HT1080 (cell line): Measurements from ENCODE around the gene IGSF9B. TPM values are rescaled to one million over a fixed set of nuclear protein-coding genes. Genes with fewer than 3 reads are reported as not detected.

Source experiments
- DNase-seq: peaks from one replicate; pipeline ENCODE4 v3.0.0-alpha.2; 2015; ENCODE audit warnings: low read depth
- total RNA-seq: library from RNA; depleted of rRNA; stranded (reverse); fragments of >200 nt; shearing (Covaris generic); gene quantifications from 2 replicates; pipeline ENCODE4 v1.2.3, GENCODE V29; 2014

Gene IGSF9B
- total RNA-seq, 1 experiment from 2014 or later, result 0.64 TPM

DNA sequence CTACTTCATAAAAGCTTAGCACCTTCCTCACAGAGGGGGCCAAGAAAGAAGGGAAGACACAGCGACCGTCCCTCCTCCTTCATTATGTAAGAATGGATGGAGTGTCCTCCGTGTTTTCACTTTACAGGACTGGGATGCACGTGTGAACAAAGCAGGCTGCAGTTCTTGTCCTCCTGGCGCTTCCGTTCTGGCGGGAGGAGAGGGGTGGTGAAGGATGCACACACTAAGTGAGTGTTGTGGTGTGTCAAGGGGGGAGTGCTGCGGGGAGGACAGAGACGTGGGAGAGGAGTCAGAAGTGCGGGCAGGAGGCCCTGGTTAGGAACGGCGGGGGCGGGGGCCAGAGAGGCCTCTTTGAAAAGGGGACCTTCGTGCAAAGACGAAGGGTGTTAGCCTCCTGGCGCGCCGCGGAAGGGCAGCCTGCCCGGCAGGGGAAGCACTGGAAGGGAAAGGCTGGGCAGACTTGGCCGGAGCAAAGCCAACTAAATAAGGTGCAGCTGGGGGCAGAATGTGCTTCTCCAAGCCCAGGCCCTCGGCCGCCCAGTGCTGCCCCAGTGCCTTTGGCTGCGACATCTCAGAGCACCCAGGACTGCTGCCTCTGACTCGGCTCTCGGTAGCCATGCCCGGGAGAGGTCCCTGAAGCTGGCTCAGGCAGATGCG is 27.0 kb upstream of the IGSF9B start:
- DNase-seq, result no peak

DNA sequence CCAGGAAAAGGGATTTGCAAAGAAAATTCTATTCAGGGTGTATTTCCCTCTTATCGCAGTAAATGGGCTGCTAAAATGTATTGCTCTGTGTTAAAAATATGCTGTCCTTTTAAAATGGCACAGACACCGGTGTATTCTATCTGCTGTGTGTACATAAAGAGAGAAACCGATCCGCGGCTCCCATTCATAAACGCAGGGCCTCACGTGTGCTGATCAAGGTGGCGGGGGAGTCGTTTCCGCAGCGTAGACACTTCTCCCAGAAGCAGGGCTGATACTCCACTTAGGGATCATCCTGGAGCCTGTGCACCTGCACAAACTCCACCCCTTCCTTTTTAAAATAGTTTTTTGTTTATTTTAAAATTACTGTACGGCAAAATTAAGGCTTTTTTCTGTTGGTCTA is 26.1 kb upstream of the IGSF9B start:
- DNase-seq, result no peak

DNA sequence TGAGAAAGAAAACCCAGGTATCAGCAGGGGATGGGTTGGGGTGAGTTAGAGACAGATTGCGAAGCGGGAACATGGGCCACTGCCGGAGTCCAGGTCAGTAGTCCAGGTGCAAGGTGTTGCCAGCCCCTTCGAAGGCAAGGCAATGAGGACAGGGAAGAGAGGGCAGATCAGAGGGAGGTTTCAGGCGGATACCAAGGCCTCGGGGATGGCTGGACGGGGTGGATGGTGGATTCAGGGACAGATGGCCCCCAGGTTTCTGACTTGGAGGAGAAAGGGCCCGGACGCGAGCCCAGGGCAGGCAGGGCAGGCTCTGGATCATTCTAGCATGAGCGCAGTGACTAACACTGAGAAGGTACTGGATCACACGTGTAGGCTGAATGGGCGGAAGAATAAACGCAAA is 25.4 kb upstream of the IGSF9B start:
- no peak for DNase-seq

DNA sequence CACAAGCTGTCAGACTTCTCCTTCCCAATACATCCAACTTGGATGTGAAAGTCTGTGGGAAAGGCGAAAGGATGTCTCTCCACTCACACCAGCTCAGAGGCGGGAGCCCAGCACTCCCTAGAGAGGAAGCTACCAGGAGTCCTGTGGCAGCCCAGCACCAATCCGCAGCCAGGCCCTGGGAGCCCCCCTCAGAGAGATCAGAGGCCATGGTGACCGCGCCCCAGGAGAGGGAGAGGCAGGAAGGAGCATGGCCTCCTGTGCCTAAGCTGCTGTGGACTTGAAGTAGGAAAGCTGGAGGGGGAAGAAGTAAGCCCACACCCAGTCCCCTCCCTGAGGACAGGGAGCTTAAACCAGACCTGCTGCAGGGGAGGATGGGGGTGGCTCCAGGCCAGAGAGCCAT is 24.4 kb upstream of the IGSF9B start:
- no peak for DNase-seq

DNA sequence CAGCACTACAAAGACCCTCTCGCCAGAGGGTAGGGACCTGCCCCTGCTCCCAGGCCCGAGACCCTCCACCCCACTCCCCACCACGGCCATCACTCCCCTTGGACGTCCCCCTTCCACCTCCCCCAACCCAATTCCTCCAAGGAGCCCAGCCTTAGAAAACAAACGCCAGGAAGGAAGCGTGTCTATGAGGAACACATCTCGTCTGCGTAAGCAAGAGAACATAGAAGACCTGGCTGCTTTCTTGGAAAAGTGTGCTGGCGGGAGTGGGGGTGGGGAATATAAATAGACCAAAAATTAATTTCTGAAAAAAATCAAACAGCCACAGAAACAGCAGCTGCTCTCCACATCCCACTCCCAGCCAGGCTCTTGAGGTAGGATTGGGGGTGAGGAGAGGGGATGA is 23.9 kb upstream of the IGSF9B start:
- DNase-seq, result no peak

DNA sequence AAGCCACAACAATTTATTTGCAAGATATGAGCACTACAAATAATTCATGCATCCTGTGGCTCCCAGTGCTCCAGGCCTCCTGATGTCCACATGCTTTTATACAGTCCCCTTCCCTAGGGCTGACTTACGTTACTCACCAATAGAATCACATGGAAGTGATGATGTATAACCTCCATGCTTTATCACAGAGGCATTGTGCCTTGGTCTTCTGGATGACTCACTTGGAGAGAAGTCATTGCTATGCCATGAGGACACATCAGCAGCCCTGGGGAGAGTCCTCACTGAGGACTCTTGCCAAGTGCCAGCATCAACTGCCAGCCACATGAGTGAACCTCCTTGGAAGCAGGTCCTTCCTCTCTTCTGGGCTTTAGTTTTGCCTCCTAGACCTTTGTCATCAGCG is 22.0 kb upstream of the IGSF9B start:
- DNase-seq, result peak; percentile 66

DNA sequence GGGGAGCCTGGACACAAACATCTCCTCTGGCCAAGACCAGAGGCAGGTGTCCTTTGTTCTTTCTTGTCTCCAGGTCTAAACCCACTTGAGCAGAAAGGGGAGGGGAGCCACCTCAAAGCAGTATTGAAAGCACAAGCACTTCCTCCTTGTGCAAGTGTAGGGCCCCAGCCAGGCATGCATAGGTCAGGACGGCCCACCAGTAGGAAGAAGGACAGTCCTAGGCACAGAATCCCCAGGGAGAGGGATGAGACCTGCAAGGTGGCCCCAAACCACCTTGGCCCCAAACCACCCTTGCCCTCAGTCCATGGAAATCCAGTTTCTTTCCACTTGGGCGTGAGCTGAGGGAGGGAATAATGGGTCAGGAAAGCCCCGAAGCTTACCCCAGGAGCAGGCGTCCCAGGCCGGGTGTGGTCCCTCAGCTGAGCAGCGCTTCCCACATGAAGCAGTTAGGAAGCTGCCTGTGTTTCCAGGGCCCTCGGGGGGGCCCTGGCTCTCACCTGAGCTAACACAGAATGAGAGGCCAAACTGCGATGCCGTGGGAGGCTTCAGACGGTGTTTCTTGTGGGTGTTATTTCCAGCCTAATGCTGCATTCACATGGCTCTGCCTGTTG is 20.4 kb upstream of the IGSF9B start:
- DNase-seq, result no peak

DNA sequence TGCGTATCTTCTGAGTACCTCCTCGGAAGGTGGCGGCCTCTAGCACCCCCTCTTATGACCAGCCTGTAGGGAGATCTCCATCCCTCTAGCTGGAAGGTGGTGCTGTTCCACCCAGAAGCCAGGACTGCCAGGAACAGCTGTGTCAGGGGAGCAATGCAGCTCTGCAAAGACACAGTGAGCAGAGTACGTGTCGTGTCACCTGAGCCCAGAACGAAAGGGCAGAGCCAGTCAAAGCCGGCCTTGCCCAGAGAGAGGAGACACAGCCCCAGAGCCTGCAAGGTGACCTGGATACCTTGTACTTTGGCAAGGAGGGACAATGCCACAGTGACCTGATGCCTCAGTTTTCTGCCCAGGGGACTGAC is 18.7 kb upstream of the IGSF9B start:
- DNase-seq, result no peak

DNA sequence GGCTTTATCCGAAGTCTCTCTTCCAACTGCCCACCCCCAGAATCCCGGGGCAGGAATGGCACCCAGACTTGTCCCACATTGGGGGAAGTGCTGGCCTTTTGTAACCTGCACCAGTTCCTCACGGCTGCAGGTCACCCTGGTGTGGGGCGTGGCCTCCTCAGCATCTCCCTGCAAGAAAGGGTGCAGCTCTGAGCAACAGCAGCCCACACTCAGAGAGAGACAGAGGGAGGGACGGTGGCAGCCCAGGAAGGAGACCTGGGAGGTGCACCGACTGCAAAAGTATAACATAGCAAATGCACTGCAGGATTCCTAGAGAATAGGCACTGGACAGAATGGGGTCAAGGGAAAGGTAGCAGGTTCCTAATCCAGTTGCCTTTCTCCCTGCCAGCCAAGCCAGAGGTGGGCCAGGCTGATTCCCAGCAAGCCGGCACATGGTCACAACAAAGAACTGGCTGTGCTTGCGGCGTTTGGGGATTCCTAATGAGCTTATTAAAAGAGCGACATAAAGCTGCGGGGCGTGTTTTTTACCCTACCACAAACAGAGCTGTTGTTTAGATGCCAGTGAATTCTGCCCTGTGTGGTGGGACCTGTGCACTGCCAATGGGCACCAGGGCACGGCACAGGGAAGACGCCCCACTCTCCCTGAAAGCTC is 18.2 kb upstream of the IGSF9B start:
- DNase-seq, result no peak

DNA sequence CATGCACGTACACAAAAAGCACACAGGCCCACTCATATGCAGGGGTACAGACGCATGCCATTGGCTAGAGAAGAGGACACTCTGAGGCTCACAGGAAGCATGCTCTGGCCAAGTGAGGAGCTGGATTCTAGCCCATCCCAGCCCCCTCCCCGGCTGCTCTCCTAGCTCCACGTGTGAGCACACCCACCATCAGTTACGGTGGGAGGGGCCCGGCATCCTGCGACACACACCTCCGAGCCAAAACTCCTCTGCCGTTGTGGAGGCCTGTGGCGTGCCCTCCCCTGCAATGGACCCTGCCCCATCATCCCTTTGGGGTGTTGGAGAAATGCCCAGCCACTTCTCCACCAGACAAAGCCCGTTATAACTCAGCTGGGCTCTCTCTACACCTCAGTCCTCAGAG is 15.1 kb upstream of the IGSF9B start:
- DNase-seq, result no peak

DNA sequence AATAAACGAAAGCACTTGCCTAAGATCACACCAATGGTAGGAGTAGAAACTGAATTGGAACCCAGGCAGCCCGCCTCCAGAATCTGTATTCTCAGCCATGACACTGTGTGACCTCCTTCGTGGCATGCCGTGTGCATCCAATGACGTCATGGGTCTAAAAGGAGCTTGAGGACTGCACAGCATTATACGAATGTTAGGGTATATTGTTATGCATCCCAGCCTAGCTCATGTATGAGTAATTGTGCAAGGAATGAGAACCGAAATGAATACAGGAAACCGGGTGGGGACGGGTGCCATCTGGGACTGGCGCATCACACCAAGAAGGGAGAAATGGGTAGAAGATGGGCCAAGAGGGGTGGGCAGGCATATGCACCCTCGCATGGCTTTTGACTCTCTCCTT is 12.3 kb upstream of the IGSF9B start:
- peak; percentile 17 for DNase-seq

DNA sequence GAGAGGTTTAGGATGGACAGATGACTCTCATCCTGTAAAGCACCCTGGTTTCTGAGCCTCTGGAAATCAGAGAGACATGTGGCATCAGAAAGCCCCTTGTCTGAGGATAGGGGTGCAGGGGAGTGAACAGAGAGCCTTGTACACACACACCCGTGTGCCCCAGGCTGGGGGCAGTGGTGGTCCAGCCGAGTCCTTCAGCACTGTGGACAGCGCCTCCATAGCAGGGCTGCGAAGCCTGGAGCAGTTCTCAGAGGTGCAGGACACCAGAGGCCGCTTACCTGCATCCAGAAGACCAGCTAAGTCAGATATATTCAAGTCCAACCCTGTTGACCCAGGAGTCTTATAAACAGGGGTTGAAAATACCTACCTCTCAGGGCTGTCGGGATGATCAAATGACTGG is 11.5 kb upstream of the IGSF9B start:
- DNase-seq, result no peak

DNA sequence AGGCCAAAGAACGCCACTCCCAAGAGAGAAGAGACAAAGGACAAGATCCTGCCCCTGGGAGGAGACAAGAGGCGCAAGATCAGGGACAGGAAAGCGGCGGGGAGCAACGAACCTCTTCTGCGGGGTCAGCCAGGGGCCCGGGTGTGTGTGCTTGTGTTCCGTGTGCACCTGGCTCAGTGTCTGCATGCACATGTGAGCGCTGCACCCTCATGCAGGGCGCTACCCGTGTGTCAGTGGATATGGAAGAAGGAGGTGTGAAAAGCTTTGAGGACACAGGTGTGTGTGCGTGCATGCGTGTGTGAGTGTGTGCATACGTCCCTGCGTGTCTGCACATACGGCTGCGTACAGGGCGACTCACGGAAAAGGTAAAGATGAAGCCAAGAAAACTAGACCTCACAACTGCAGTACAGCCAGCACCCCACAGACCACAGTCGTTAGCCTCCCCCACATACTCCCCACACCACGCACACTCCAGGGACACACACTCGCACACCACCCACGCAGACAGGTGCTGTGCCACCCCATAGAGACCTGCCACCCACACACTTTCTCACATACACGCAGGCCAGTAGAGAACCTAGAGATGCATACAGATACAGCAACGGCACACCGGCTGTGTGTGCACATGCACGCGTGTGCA is 11.0 kb upstream of the IGSF9B start:
- DNase-seq, result no peak

DNA sequence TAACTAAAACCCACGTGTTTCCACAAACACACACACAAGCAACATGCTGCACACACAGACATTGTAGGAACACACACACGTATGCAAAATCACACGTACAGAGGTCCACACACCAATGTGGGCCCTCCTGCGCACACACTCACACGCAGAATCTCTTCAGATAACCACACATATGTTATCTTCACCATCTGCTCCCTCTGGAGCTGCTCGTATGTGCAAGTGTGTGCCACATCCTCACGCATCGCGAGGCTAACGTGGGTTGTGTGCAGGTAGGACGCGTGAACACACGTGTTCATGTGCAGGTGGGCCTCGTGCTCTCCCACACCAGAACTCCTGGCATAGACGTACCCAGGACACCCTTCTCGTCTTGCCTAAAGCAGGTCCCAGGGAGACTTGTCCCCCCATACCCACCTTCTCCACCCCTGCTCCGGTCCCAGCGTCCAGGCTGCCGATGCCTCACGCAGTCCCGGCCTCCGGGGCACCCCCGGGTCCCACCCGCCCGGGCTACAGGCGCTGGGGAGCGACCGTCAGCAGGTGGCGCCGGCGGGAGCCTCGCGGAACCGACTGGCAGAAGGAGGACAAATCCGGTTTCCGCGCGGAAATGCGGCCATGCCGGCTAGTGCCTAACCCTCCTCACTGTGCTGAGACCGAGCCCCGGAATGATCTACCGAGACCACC is 10.3 kb upstream of the IGSF9B start:
- no peak for DNase-seq

DNA sequence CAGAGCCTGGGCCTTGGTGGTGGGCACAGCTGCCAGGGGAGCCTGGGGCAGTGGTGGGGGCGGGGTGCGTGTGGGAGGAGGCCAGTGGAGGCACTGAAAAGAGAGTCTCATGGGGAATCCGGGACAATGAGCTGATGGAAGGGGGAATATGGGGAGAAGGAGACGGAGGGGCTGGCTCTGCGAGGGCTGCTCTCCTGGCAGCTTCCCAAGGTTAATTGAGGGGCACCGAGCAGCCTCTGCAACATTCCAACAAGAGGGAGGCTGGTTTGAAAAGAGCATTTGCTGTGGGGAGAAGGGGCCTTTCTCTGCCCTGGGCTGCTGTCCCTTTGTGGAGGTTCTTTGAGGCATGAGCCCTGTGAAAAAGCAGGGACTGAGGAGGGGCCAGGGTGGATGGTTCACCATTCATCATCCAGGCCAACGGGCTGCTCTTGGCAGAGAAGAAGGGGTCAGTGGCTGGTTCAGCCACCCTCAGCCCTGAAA is 9.4 kb upstream of the IGSF9B start:
- no peak for DNase-seq

DNA sequence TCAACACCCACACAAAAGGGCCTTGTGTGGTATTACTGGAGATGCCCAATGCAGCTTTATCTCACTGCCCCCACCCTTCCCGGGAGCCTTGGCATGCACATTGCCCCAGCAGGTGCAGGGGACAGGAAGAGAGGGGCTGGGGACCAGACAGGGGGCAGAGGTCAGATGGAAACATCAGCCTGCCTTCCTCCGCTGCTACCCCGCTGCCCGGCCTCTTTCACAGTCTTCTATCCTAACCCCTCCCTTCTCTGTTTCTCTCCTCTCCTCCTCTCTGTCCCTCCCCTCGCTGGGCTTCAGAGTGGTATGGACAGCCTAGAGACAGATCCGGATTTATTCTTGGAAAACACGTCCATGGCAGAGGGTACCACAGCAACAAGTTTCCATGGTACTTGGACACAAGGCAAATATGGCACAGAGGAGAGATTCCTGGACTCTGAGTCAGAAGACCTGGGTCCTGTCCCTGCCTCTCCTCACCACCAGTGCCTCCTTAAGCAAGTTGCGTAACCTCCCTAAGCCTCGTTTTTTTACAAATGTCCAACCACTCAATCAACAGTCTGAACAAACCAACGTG is 8.3 kb upstream of the IGSF9B start:
- DNase-seq, result peak; percentile 72

DNA sequence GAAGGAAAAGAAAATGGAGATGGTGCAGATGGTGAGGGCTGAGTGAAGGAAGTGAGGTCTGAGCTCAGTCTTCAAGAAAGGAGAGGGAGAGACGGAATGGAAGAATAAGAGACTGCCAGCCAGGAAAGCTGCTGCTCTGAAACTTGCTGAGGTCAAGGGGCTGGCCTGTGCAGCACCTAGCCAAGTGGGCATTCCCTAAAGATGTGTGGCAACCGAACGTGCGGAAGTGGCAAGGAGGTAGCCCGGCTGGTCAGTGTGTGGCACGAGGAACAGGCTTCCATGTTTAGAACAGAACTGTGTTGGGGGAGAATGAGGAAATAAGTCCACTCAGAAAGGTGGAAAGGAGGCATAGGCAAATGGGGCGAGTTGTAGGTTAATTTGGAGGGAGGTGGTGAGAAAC is 7.6 kb upstream of the IGSF9B start:
- no peak for DNase-seq

DNA sequence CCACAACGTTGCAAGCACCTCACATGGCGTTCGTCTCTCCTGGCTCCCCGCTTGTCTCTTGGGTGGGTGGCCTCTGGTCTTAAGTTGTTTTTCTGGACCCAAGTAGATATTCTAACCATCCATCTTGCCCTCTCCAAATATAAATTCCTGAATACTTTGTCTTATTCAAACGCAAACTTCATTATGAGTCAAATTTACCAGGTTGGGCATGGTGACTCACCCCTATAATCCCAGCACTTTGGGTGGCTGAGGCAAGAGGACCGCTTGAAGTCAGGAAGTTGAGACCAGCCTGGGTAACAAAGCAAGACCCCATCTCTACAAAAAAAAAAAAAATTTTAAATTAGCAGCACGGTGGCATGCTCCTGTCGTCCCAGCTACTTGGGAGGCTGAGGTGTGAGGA is 5.1 kb upstream of the IGSF9B start:
- DNase-seq, result peak; percentile 39

DNA sequence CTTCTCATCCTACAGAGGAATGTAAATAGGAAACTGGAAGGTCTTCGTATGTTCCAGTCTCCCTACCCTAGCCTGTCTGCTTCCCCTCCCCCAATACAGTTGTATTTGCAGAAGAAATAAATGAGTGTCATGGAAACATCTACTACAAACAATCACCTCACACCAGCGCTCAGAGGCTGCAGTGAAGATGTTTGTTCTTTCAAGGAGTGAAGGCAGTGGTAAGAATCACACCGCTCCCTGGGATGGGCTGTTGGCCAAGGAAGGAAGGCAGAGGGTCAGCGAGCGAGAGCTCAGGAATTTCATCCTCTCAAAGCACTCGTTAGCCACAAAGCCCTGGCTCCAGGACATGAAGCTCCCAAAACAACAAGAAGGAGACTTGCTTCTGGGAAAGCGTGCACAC is 1.1 kb upstream of the IGSF9B start:
- DNase-seq, result no peak

DNA sequence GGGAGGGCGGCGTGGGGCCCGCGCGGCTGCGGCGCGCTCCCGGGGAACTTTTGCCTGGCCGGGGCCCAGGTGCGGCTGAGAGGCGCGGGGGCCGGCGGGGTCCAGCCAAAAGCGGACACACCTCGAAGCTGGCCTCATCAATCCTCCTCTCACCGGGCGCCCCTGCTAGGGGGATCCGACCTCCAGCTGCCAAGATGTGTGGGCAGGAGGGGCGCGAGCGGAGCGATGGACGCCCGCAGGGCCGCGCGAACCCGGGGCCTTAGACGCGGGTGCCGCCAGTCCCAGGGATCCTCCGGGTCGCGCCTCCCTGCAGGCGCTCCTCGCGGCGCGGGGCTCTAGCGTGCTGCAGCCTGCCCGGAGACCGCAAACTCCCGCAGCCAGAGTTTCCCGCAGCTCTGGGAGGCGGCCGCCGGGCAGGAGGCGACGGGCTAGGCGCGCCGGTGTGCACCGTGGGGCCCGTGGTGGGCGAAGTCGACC is 785 bp downstream of the IGSF9B start:
- no peak for DNase-seq

DNA sequence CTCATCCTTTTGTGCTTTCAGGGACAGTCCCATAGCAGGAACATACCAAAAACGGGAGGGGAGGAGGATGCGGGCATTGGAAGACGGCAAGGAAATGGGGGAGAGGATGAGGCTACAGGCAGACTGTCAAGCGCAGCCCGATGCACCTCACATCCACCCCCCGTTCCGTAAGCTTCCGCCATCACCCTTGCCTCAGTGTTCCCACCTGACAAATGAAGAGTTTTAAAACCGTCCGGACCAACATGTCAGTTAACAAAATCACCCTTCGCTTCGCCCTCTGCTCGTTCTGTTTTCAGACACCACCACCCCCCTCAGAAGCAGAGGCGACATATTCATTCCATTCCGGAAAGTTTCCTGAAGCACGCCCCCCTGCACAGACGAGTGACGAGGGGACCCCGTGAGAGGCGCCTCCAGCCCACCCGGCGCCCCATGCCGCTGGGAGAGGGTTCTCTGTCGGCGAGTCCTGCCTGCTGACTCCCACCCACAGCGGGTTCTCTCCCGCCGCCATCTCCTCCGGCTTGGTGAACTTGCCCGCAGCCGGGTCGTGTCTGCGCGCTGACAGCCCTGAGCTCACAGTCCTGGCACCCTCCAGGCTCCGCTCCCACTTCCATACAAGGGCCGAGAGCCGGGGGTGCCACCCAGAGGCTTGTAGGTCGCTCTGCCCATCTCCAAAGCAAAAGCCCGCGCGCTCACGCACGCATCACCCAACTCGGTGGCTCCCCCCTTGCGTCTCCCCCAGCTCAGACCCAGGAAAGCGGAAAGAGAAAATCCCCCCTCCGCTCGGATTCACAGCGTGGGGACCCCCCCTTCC is 1.5 kb downstream of the IGSF9B start:
- no peak for DNase-seq
